HepG2 (cell line): ENCODE data around the gene TXNRD3. TPM values are rescaled to one million over a fixed set of nuclear protein-coding genes. Genes with fewer than 3 reads are reported as not detected.

ENCODE experiments used
- AGO2 ChIP-seq: fragments of 200-400 bp; formaldehyde crosslinking; optimal IDR thresholded peaks from 2 replicates; pipeline ENCODE3; 2017; ENCODE audit warnings: mild to moderate bottlenecking, low read depth, low read length, moderate library complexity
- CEBPB ChIP-seq: IDR thresholded peaks from 2 replicates; pipeline ENCODE4 v1.6.1; 2011; ENCODE audit warnings: low read depth, low read length, improper control_type of control experiment, borderline replicate concordance
- HMGA1 ChIP-seq: sonication (generic); formaldehyde crosslinking; conservative IDR thresholded peaks from 2 replicates; pipeline ENCODE4 v1.4.0; 2020; ENCODE audit warnings: missing genetic modification reagents
- HNRNPLL ChIP-seq: fragments of 200-400 bp; formaldehyde crosslinking; IDR thresholded peaks from 2 replicates; pipeline ENCODE4 v1.6.1; 2017; ENCODE audit warnings: mild to moderate bottlenecking, low read depth, low read length; ENCODE audit not compliant: poor library complexity, severe bottlenecking
- KAT7 ChIP-seq: IDR thresholded peaks from 2 replicates; pipeline ENCODE4 v1.6.1; 2018; ENCODE audit warnings: borderline replicate concordance, missing compliant biosample characterization
- KLF6 ChIP-seq: IDR thresholded peaks from 2 replicates; pipeline ENCODE4 v1.8.0; 2016; ENCODE audit warnings: missing biosample characterization, missing genetic modification reagents
- KLF9 ChIP-seq: IDR thresholded peaks from 2 replicates; pipeline ENCODE4 v1.6.1; 2016; ENCODE audit warnings: low read depth
- MEIS2 ChIP-seq: sonication (generic); formaldehyde crosslinking; IDR thresholded peaks from 2 replicates; pipeline ENCODE4 v1.9.0; 2021; ENCODE audit warnings: mild to moderate bottlenecking, missing genetic modification reagents
- NFYC ChIP-seq: IDR thresholded peaks from 2 replicates; pipeline ENCODE4 v1.6.1; 2016; ENCODE audit warnings: missing genetic modification reagents, missing compliant biosample characterization
- ONECUT2 ChIP-seq: sonication (generic); formaldehyde crosslinking; IDR thresholded peaks from 2 replicates; pipeline ENCODE4 v1.4.0; 2020; ENCODE audit warnings: missing genetic modification reagents
- RBFOX2 ChIP-seq: fragments of 200-400 bp; formaldehyde crosslinking; IDR thresholded peaks from 2 replicates; pipeline ENCODE4 v1.6.1; 2017; ENCODE audit warnings: low read depth, mild to moderate bottlenecking, low read length
- SAFB2 ChIP-seq: sonication (generic); formaldehyde crosslinking; IDR thresholded peaks from 2 replicates; pipeline ENCODE4 v1.5.1; 2020; ENCODE audit warnings: missing genetic modification reagents, low read depth, mild to moderate bottlenecking, borderline replicate concordance
- SALL2 ChIP-seq: sonication (generic); formaldehyde crosslinking; IDR thresholded peaks from 2 replicates; pipeline ENCODE4 v1.8.1; 2023; ENCODE audit warnings: mild to moderate bottlenecking, missing genetic modification reagents, inconsistent platforms
- SKI ChIP-seq: fragments of 450-650 bp; IDR thresholded peaks from one replicate; pipeline ENCODE4 v1.6.1; 2018; ENCODE audit warnings: mild to moderate bottlenecking; ENCODE audit not compliant: partially characterized antibody
- SUZ12 ChIP-seq: fragments of 150-350 bp; IDR thresholded peaks from 2 replicates; pipeline ENCODE4 v1.6.1; 2014; ENCODE audit warnings: low read depth, low read length
- TERF1 ChIP-seq: sonication (generic); formaldehyde crosslinking; IDR thresholded peaks from 2 replicates; pipeline ENCODE4 v1.8.0; 2022; ENCODE audit warnings: mild to moderate bottlenecking, missing genetic modification reagents, moderate library complexity
- TOPORS ChIP-seq: sonication (generic); formaldehyde crosslinking; IDR thresholded peaks from 2 replicates; pipeline ENCODE4 v1.8.0; 2023; ENCODE audit warnings: mild to moderate bottlenecking, missing genetic modification reagents
- ZNF256 ChIP-seq: sonication (generic); formaldehyde crosslinking; conservative IDR thresholded peaks from 2 replicates; pipeline ENCODE4 v1.4.0; 2020; ENCODE audit warnings: missing genetic modification reagents
- ZNF441 ChIP-seq: sonication (generic); formaldehyde crosslinking; IDR thresholded peaks from 2 replicates; pipeline ENCODE4 v1.7.0; 2021; ENCODE audit warnings: missing genetic modification reagents, borderline replicate concordance
- ZNF546 ChIP-seq: sonication (generic); formaldehyde crosslinking; conservative IDR thresholded peaks from 2 replicates; pipeline ENCODE4 v1.8.1; 2023; ENCODE audit warnings: mild to moderate bottlenecking, missing genetic modification reagents
- ZNF558 ChIP-seq: sonication (generic); formaldehyde crosslinking; IDR thresholded peaks from 2 replicates; pipeline ENCODE4 v1.9.0; 2022; ENCODE audit warnings: mild to moderate bottlenecking, missing genetic modification reagents, borderline replicate concordance
- ZNF768 ChIP-seq: sonication (generic); formaldehyde crosslinking; IDR thresholded peaks from 2 replicates; pipeline ENCODE4 v1.4.0; 2020; ENCODE audit warnings: missing genetic modification reagents
- ZNF772 ChIP-seq: sonication (generic); formaldehyde crosslinking; IDR thresholded peaks from 2 replicates; pipeline ENCODE4 v1.5.0; 2020; ENCODE audit warnings: mild to moderate bottlenecking, missing genetic modification reagents
- ZNF879 ChIP-seq: sonication (generic); formaldehyde crosslinking; IDR thresholded peaks from 2 replicates; pipeline ENCODE4 v1.8.1; 2023; ENCODE audit warnings: missing genetic modification reagents
- ZNF883 ChIP-seq: sonication (generic); formaldehyde crosslinking; IDR thresholded peaks from 2 replicates; pipeline ENCODE4 v1.5.1; 2020; ENCODE audit warnings: mild to moderate bottlenecking, missing genetic modification reagents; ENCODE audit errors: not compliant biosample characterization
- polyA plus RNA-seq, 8 experiments: library from polyadenylated mRNA; depleted of rRNA in 3 of 8; stranded (reverse) in 7 of 8; unstranded in 1 of 8; fragments of >200 nt; fragmentation: Illumina TruSeq in 4 of 8; extraction: Trizol in 4 of 8; gene quantifications; 2 replicates each; pipeline versions ENCODE4 v1.2.1 to v1.2.3, GENCODE V29; 2011 to 2016; ENCODE audit warnings: low read depth in 4 of 8, missing spikeins in 1 of 8, mixed read lengths in 1 of 8; ENCODE audit not compliant: insufficient read depth in 1 of 8
- total RNA-seq, 5 experiments: library from RNA; depleted of rRNA; stranded (reverse); fragments of >200 nt; fragmentation: Illumina TruSeq; extraction: Trizol; gene quantifications; 2 replicates each; pipeline ENCODE4 v1.2.3, GENCODE V29; 2016; ENCODE audit warnings: low read depth in 1 of 5
- TF ChIP-seq, protein P1 (sequence below): sonication (generic); formaldehyde crosslinking; IDR thresholded peaks from 2 replicates; pipeline ENCODE4 v1.4.0; 2020; ENCODE audit warnings: mild to moderate bottlenecking, missing genetic modification reagents
- TF ChIP-seq, protein P2 (sequence below): IDR thresholded peaks from 2 replicates; pipeline ENCODE4 v1.6.1; 2016; ENCODE audit warnings: mild to moderate bottlenecking

The TXNRD3 gene
- total and polyA plus RNA-seq, 2 of the 13 experiments (the other 11 are each of a cell fraction or from before 2014, with no cell fraction given): 4.8 to 20.7 TPM

- TF ChIP-seq ZNF441 (CRISPR knock-in tag) (peak; percentile 67; the same call in 1 of the 2 replicates), NFYC (CRISPR knock-in tag) (no peak), ZNF546 (peak; percentile 72; the same call in 1 of the 2 replicates), ZNF768 (peak; percentile 72; the same call in 1 of the 2 replicates), ZNF879 (no peak; the same call in 1 of the 2 replicates), KAT7 (no peak), SAFB2 (CRISPR knock-in tag) (peak; percentile 58), KLF6 (CRISPR knock-in tag) (peak; percentile 65), AGO2 (peak; percentile 78), ONECUT2 (CRISPR knock-in tag) (0 out of 2 replicates have a peak, but pooled peaks have one; percentile 10), TOPORS (CRISPR knock-in tag) (peak; percentile 62; the same call in 1 of the 2 replicates), KLF9 (CRISPR knock-in tag) (no peak), CEBPB (no peak), ZNF772 (peak; percentile 35; the same call in 1 of the 2 replicates), SALL2 (CRISPR knock-in tag) (peak; percentile 75), ZNF558 (peak; percentile 81; the same call in 1 of the 2 replicates), RBFOX2 (peak; percentile 92), SUZ12 (no peak), TERF1 (CRISPR knock-in tag) (peak; percentile 33; the same call in 1 of the 2 replicates), HMGA1 (CRISPR knock-in tag) (no peak), ZNF256 (CRISPR knock-in tag) (no peak), ZNF883 (CRISPR knock-in tag) (peak; percentile 87), HNRNPLL (peak; percentile 40), SKI (no peak), MEIS2 (CRISPR knock-in tag) (peak; percentile 34; the same call in 1 of the 2 replicates)
- TF ChIP-seq, protein P1, sequence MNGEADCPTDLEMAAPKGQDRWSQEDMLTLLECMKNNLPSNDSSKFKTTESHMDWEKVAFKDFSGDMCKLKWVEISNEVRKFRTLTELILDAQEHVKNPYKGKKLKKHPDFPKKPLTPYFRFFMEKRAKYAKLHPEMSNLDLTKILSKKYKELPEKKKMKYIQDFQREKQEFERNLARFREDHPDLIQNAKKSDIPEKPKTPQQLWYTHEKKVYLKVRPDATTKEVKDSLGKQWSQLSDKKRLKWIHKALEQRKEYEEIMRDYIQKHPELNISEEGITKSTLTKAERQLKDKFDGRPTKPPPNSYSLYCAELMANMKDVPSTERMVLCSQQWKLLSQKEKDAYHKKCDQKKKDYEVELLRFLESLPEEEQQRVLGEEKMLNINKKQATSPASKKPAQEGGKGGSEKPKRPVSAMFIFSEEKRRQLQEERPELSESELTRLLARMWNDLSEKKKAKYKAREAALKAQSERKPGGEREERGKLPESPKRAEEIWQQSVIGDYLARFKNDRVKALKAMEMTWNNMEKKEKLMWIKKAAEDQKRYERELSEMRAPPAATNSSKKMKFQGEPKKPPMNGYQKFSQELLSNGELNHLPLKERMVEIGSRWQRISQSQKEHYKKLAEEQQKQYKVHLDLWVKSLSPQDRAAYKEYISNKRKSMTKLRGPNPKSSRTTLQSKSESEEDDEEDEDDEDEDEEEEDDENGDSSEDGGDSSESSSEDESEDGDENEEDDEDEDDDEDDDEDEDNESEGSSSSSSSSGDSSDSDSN (CRISPR knock-in tag): peak; percentile 84; the same call in 1 of the 2 replicates
- TF ChIP-seq, protein P2, sequence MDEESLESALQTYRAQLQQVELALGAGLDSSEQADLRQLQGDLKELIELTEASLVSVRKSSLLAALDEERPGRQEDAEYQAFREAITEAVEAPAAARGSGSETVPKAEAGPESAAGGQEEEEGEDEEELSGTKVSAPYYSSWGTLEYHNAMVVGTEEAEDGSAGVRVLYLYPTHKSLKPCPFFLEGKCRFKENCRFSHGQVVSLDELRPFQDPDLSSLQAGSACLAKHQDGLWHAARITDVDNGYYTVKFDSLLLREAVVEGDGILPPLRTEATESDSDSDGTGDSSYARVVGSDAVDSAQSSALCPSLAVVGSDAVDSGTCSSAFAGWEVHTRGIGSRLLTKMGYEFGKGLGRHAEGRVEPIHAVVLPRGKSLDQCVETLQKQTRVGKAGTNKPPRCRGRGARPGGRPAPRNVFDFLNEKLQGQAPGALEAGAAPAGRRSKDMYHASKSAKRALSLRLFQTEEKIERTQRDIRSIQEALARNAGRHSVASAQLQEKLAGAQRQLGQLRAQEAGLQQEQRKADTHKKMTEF (CRISPR knock-in tag): peak; percentile 43; the same call in 1 of the 2 replicates
Observed at GRCh38 chr3:126654571-126655383, at the start of gene TXNRD3 (continued).
